H9 (cell line): ENCODE measurements around the gene CCDC69. TPM values are rescaled to one million over a fixed set of nuclear protein-coding genes. Genes with fewer than 3 reads are reported as not detected.

Experiments
- DNase-seq: peaks from one replicate; pipeline ENCODE4 v3.0.0-alpha.2; 2017
- H2AFZ ChIP-seq: one replicate; pipeline ENCODE4 v1.6.1; 2013; ENCODE audit warnings: mild to moderate bottlenecking, low read length, control low read depth, moderate library complexity
- H2AK5ac ChIP-seq: 2 replicates; pipeline ENCODE4 v1.6.1; 2013; ENCODE audit warnings: low read length, control low read depth, mixed read lengths; ENCODE audit not compliant: insufficient read length
- H2BK120ac ChIP-seq: one replicate; pipeline ENCODE4 v1.6.1; 2013; ENCODE audit warnings: low read depth, mild to moderate bottlenecking, low read length, control low read depth, inconsistent platforms; ENCODE audit not compliant: poor library complexity, severe bottlenecking
- H2BK12ac ChIP-seq: 2 replicates; pipeline ENCODE4 v1.6.1; 2013; ENCODE audit warnings: low read length, control low read depth, mixed read lengths, low read depth; ENCODE audit not compliant: insufficient read length
- H2BK15ac ChIP-seq: 2 replicates; pipeline ENCODE4 v1.6.1; 2013; ENCODE audit warnings: low read depth, low read length, control low read depth
- H2BK20ac ChIP-seq: one replicate; pipeline ENCODE4 v1.6.1; 2013; ENCODE audit warnings: low read depth, mild to moderate bottlenecking, low read length, control low read depth, inconsistent platforms; ENCODE audit not compliant: poor library complexity, severe bottlenecking
- H2BK5ac ChIP-seq: 2 replicates; pipeline ENCODE4 v1.6.1; 2013; ENCODE audit warnings: low read length, control low read depth, mixed read lengths; ENCODE audit not compliant: insufficient read length
- H3K14ac ChIP-seq: 2 replicates; pipeline ENCODE4 v1.6.1; 2013; ENCODE audit warnings: low read length, control low read depth; ENCODE audit not compliant: insufficient read depth
- H3K18ac ChIP-seq: 2 replicates; pipeline ENCODE4 v1.6.1; 2013; ENCODE audit warnings: low read depth, mild to moderate bottlenecking, mixed read lengths, low read length, control low read depth; ENCODE audit not compliant: insufficient read length
- H3K23ac ChIP-seq: 2 replicates; pipeline ENCODE4 v1.6.1; 2013; ENCODE audit warnings: low read length, control low read depth, mixed read lengths, low read depth; ENCODE audit not compliant: insufficient read length
- H3K23me2 ChIP-seq: 2 replicates; pipeline ENCODE4 v1.6.1; 2013; ENCODE audit warnings: low read depth, mild to moderate bottlenecking, mixed read lengths, low read length, control low read depth; ENCODE audit not compliant: insufficient read length, poor library complexity, severe bottlenecking
- H3K27ac ChIP-seq: 2 replicates; pipeline ENCODE4 v1.5.1; 2013; ENCODE audit warnings: low read length, control low read depth, mixed read lengths, low read depth; ENCODE audit not compliant: insufficient read length
- H3K27me3 ChIP-seq: 2 replicates; pipeline ENCODE4 v1.6.1; 2013; ENCODE audit warnings: low read length, control low read depth, inconsistent platforms; ENCODE audit not compliant: insufficient read depth
- H3K4ac ChIP-seq: 2 replicates; pipeline ENCODE4 v1.6.1; 2013; ENCODE audit warnings: low read depth, mild to moderate bottlenecking, control low read depth, inconsistent platforms, low read length, moderate library complexity
- H3K4me1 ChIP-seq: 2 replicates; pipeline ENCODE4 v1.6.1; 2013; ENCODE audit warnings: low read length, control low read depth, inconsistent platforms; ENCODE audit not compliant: insufficient read depth
- H3K4me2 ChIP-seq: 2 replicates; pipeline ENCODE4 v1.6.1; 2013; ENCODE audit warnings: low read length, control low read depth, mixed read lengths; ENCODE audit not compliant: insufficient read length, insufficient read depth
- H3K56ac ChIP-seq: 2 replicates; pipeline ENCODE4 v1.6.1; 2013; ENCODE audit warnings: low read depth, mild to moderate bottlenecking, mixed read lengths, low read length, control low read depth; ENCODE audit not compliant: insufficient read length
- H3K79me1 ChIP-seq: 2 replicates; pipeline ENCODE4 v1.6.1; 2013; ENCODE audit warnings: low read depth, mild to moderate bottlenecking, moderate library complexity, low read length, control low read depth, inconsistent platforms; ENCODE audit not compliant: insufficient read depth, poor library complexity, severe bottlenecking
- H3K79me2 ChIP-seq: 2 replicates; pipeline ENCODE4 v1.6.1; 2013; ENCODE audit warnings: low read length, control low read depth, inconsistent platforms; ENCODE audit not compliant: insufficient read depth
- H3K9ac ChIP-seq: 2 replicates; pipeline ENCODE4 v1.6.1; 2013; ENCODE audit warnings: low read length, control low read depth, mixed read lengths; ENCODE audit not compliant: insufficient read length; ENCODE audit errors: extremely low read depth
- H3K9me3 ChIP-seq: one replicate; pipeline ENCODE4 v1.6.1; 2013; ENCODE audit warnings: low read depth, low read length, inconsistent platforms; ENCODE audit not compliant: control insufficient read depth
- H3T11ph ChIP-seq: one replicate; pipeline ENCODE4 v1.6.1; 2013; ENCODE audit warnings: mild to moderate bottlenecking, low read length, control low read depth, inconsistent platforms
- H4K20me1 ChIP-seq: one replicate; pipeline ENCODE4 v1.6.1; 2013; ENCODE audit not compliant: control insufficient read depth, insufficient read length, insufficient read depth
- H4K5ac ChIP-seq: 2 replicates; pipeline ENCODE4 v1.6.1; 2013; ENCODE audit warnings: low read depth, mild to moderate bottlenecking, mixed read lengths, low read length, control low read depth; ENCODE audit not compliant: insufficient read length
- H4K8ac ChIP-seq: replicated peaks from 2 replicates; pipeline ENCODE4 v1.6.1; 2013; ENCODE audit warnings: low read length, control low read depth, mixed read lengths, low read depth; ENCODE audit not compliant: insufficient read length
- H4K91ac ChIP-seq: 2 replicates; pipeline ENCODE4 v1.6.1; 2013; ENCODE audit warnings: low read depth, mild to moderate bottlenecking, moderate library complexity, mixed read lengths, low read length, control low read depth; ENCODE audit not compliant: insufficient read length
- H3K27ac Mint-ChIP-seq, 3 experiments: 2 replicates in 2 of 3; 3 replicates in 1 of 3; pipeline ENCODE4 v1.8.0; 2020 to 2021; ENCODE audit warnings: mixed read lengths in 3 of 3, mild to moderate bottlenecking in 1 of 3, moderate library complexity in 1 of 3
- H3K27me3 Mint-ChIP-seq: 2 replicates; pipeline ENCODE4 v1.8.0; 2021; ENCODE audit warnings: low read depth, mild to moderate bottlenecking, moderate library complexity, mixed read lengths
- H3K36me3 Mint-ChIP-seq, 3 experiments: 2 replicates in 2 of 3; 3 replicates in 1 of 3; pipeline ENCODE4 v1.8.0; 2020 to 2021; ENCODE audit warnings: low read depth in 3 of 3, mixed read lengths in 3 of 3; ENCODE audit not compliant: insufficient read depth in 1 of 3
- H3K4me1 Mint-ChIP-seq, 2 experiments: 2 replicates each; pipeline ENCODE4 v1.8.0; 2020; ENCODE audit warnings: mixed read lengths in 2 of 2
- H3K4me3 Mint-ChIP-seq, 2 experiments: 2 replicates in 1 of 2; 3 replicates in 1 of 2; pipeline ENCODE4 v1.8.0; 2020 to 2021; ENCODE audit warnings: mild to moderate bottlenecking in 2 of 2, mixed read lengths in 2 of 2, moderate library complexity in 1 of 2
- H3K9me3 Mint-ChIP-seq, 2 experiments: 2 replicates in 1 of 2; 3 replicates in 1 of 2; pipeline ENCODE4 v1.8.0; 2020; ENCODE audit warnings: mild to moderate bottlenecking in 2 of 2, mixed read lengths in 2 of 2, moderate library complexity in 1 of 2
- whole genome bisulfite sequencing: extraction: QIAGEN DNeasy Blood & Tissue Kit; methylation state at CpG from one replicate; pipeline ENCODE4 v1.1.7; 2013; ENCODE audit warnings: missing lambda C conversion rate, low lambda C conversion rate, mixed read lengths; ENCODE audit not compliant: insufficient read length; ENCODE audit errors: extremely low coverage; 5-methylcytosine and 5-hydroxymethylcytosine counted together
- total RNA-seq: library from RNA; stranded (reverse); gene quantifications from 2 replicates; pipeline ENCODE4 v1.2.1, GENCODE V29; 2021
- TF ChIP-seq, protein P1 (sequence below): fragments of 200-600 bp; sonication (generic); conservative IDR thresholded peaks from 3 replicates; pipeline ENCODE4 v1.8.0; 2021; ENCODE audit warnings: antibody characterized with exemption, mild to moderate bottlenecking

CCDC69 gene
- total RNA-seq, 1 experiment from 2014 or later: 5.3 TPM

DNA sequence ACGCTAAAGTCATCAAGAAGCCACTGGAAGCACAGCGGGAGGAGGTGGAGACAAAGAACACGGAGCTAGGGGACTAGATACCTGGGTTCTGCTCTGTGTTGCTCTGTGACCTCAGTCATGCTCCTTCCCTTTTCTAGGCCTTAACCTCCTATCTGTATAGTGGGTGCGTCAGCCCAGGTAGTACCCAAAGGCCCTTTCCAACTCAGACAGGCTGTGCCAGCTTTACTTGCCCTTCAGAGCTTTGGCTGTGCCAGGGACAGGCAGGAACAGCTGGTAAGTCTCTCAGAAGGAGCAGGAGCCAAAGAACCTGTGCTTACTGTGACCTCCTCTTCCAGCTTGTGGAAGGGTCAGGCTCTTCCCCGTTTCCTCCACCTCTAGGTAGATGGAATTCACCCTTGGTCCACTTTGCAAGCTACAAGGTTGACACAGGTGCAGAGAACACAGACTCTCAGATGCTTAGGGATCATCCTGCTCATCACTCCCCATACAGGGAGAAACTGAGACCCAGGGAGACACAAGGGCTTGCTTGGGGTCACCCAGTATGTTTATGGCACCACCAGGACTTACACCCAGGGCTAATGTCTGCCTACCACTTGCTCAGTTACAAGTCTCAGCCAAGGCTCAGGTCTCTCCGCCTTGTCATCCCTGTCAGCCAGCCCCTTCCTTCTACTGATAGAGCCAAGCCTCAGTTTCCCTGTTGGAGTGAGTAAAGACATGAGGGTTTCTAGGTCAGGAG, 1.7 kb downstream of the CCDC69 start:
- H3K27me3 ChIP-seq: no peaks in the 10 kb centered on the region
- peaks cover 0 to 2% (median 0%) of the 10 kb centered on the region in 3 experiments; a peak in 1 of 7 replicates for H3K36me3 Mint-ChIP-seq
- peaks cover 17% of the 10 kb centered on the region for H3K27me3 Mint-ChIP-seq
- H2BK12ac ChIP-seq: no peak overlapping the region
- no peak for DNase-seq
- no peak overlapping the region for H3K4ac ChIP-seq
- H2BK20ac ChIP-seq: no peak overlapping the region
- no peaks in the 10 kb centered on the region for H3K9me3 ChIP-seq
- H2AFZ ChIP-seq: no peak overlapping the region
- TF ChIP-seq, protein P1, sequence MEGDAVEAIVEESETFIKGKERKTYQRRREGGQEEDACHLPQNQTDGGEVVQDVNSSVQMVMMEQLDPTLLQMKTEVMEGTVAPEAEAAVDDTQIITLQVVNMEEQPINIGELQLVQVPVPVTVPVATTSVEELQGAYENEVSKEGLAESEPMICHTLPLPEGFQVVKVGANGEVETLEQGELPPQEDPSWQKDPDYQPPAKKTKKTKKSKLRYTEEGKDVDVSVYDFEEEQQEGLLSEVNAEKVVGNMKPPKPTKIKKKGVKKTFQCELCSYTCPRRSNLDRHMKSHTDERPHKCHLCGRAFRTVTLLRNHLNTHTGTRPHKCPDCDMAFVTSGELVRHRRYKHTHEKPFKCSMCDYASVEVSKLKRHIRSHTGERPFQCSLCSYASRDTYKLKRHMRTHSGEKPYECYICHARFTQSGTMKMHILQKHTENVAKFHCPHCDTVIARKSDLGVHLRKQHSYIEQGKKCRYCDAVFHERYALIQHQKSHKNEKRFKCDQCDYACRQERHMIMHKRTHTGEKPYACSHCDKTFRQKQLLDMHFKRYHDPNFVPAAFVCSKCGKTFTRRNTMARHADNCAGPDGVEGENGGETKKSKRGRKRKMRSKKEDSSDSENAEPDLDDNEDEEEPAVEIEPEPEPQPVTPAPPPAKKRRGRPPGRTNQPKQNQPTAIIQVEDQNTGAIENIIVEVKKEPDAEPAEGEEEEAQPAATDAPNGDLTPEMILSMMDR: no peak
- no peak overlapping the region for H3K18ac ChIP-seq
- H2BK15ac ChIP-seq: no peak overlapping the region
- no peak overlapping the region for H4K91ac ChIP-seq
- H4K20me1 ChIP-seq: no peaks in the 10 kb centered on the region
- no peak overlapping the region for H3T11ph ChIP-seq
- no peaks in the 10 kb centered on the region for H3K79me1 ChIP-seq
- H3K23me2 ChIP-seq: peaks cover 3% of the 10 kb centered on the region
- no peak overlapping the region for H3K4me2 ChIP-seq
- no peak overlapping the region for H3K9ac ChIP-seq
- no peak overlapping the region for H4K5ac ChIP-seq
- no peak overlapping the region for H3K14ac ChIP-seq
- H3K79me2 ChIP-seq: no peaks in the 10 kb centered on the region
- no peak overlapping the region for H2BK120ac ChIP-seq
- H4K8ac ChIP-seq: no peak overlapping the region
- WGBS: no CpG with 5 or more reads among the region's 6 CpGs
- no peak overlapping the region for H2AK5ac ChIP-seq
- H3K27ac Mint-ChIP-seq: no peak overlapping the region
- peak overlapping the region in 1 of 2 experiments; percentile 83; a peak in 1 of 5 replicates for H3K4me3 Mint-ChIP-seq
- no peak overlapping the region for H3K27ac ChIP-seq
- peaks cover 17 to 22% of the 10 kb centered on the region in 2 experiments for H3K4me1 Mint-ChIP-seq
- H3K4me1 ChIP-seq: no peaks in the 10 kb centered on the region
- no peak overlapping the region for H3K23ac ChIP-seq
- no peak overlapping the region for H3K56ac ChIP-seq
- H3K9me3 Mint-ChIP-seq: no peaks in the 10 kb centered on the region
- no peak overlapping the region for H2BK5ac ChIP-seq
